Measurements from ENCODE around the gene RPL6.

Gene RPL6

DNA sequence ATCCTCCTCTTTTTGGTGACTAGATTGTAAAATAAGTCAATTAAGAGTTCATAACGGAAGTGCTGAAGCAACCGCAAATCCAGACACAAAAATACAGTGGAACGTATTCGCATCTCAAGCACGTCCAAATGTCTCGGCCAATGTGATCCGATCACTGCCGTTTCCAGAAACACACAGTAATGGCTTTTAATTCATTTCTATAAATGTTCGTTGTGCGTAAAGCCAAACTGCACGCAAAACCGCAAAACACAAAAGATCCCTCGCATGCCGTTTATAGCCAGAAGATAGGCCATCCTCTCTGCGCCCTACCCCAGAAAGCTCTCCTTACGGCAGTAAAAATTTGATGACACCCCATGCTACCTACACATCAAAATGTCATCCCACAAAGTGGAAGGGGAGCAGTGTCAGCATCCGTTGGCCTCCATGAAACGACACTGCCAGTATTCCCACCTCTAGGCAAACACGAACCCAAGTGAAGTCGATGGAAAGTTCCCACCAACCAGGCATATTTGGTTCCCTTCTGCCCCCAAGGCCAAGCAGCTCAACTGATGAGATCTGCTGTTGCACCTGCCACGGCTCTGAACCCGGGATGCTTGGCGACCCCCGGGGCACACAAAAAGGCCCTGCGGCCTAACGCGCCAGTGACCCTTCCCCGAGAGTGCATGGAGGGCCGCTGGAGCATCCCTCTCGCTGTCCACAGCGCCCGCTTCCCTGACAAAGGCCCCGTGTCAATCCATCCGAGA, 28.6 kb downstream of the RPL6 start:
- DNase-seq (ENCODE audit: low spot score): no peak

GRCh38 chr12:112375105-112375504, 34.3 kb downstream of the RPL6 start:
- DNase-seq (ENCODE audit: low spot score): no peak

- no peak for DNase-seq (ENCODE audit: low spot score)
Observed at GRCh38 chr12:112374166-112374740, 35.2 kb downstream of the RPL6 start.

DNA sequence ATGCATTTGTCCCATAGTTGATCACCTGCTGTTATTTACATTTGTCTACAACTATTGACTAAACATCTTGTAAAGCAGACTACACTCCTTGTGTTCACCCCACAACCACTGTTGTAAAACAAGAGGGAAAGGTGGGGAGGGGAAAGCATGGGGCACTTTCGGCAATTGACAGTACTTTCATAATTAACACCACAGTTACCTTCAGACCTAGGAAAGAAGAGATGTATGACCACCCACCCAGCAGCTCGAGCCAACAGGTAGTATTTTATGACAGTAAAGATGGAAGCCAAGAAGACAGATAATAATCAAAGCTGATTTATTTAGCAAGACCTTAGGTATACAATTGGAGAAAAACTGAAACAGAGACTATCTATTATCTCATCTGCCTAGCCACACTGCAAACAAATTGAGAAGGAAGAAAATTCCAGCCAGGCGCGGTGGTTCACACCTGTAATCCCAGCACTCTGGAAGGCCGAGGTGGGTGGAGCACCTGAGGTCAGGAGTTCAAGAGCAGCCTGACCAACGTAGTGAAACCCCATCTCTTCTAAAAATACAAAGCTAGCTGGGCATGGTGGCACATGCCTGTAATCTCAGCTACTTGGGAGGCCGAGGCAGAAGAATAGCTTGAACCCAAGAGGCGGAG, 38.4 kb downstream of the RPL6 start:
- DNase-seq (ENCODE audit: low spot score): no peak

DNA sequence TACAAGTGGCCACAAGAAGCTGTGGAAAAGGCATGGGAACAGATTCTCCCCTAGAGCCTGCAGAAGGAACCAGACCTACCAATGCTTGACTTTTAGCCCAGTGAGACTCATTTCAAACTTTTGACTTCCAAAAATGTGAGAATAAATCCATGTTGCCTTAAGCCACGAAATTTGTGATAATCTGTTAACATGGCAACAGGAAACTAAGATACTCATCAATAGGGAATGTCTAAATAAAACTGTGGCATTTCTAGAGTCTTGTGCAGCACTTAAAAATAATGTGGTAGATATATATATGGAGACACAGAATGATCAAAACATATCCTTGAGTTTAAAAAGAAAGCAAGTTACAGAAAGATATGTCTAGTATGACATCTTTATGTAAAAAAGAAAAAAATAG, 39.2 kb downstream of the RPL6 start:
- no peak for DNase-seq (ENCODE audit: low spot score)

DNA sequence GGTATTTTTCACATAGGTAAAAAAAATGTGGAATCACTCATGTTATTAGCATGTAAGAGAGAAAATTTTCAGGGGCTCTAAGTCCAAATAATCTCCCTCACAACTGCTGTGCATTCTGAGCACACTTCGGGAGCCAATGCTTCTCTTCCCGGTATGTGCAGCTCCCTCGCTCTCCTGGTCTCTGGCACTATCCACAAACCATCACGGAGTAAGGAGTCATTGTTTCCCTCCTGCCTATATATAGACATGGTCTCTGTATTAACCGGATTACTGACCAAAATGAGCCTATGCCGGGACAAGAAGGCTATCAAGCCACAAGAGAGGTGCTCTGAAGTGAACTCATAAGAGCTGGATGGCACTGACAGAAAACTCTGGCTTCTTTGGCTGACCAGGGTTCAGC, 40.5 kb downstream of the RPL6 start:
- no peak for DNase-seq (ENCODE audit: low spot score)

- no peak for DNase-seq (ENCODE audit: low spot score)
Observed at GRCh38 chr12:112367965-112368364, 41.4 kb downstream of the RPL6 start.

GRCh38 chr12:112362310-112362709, 47.1 kb downstream of the RPL6 start:
- DNase-seq (ENCODE audit: low spot score): no peak

DNA sequence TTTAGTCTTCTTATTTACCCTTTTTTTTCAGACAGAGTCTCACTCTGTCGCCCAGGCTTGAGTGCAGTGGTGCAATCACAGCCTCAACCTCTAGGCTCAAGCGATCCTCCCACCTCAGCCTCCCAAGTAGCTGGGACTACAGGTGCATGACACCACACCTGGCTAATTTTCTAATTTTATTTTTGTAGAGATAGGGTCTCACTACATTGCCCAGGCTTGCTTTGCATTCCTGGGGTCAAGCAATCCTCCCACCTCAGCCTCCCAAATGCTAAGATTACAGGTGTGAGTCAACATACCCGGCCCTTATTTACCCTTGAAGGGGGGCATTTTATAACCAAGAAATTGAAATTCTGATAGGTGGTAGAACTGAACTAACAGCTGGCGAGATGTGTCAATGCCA, 48.1 kb downstream of the RPL6 start:
- no peak for DNase-seq (ENCODE audit: low spot score)

GRCh38 chr12:112359290-112359689, 50.1 kb downstream of the RPL6 start:
- DNase-seq (ENCODE audit: low spot score): no peak

DNA sequence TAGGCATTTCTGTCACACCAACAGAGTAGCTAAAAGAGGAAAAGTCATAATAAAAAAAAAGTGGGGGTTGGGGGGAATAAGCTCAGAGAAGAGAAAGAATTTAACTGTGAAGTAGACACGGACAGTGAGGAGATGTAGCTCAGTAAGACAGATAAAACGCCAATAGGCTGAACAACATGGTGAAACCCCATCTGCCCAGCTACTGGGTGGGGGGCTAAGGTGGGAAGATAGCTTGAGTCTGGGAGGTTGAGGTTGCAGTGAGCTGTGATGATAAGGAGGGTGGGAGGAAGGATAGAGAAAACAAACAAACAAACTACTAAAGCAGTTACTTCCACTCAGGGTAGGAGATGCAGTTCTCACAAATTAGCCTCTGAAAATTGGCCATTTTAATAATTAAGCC, 52.2 kb downstream of the RPL6 start:
- no peak for DNase-seq (ENCODE audit: low spot score)

Measured in CD4-positive, alpha-beta T cell treated with Interleukin-2 at 100 ng/mL for 4 hours (primary cell).